ENCODE measurements around the gene SMOC2.

Gene SMOC2

DNA sequence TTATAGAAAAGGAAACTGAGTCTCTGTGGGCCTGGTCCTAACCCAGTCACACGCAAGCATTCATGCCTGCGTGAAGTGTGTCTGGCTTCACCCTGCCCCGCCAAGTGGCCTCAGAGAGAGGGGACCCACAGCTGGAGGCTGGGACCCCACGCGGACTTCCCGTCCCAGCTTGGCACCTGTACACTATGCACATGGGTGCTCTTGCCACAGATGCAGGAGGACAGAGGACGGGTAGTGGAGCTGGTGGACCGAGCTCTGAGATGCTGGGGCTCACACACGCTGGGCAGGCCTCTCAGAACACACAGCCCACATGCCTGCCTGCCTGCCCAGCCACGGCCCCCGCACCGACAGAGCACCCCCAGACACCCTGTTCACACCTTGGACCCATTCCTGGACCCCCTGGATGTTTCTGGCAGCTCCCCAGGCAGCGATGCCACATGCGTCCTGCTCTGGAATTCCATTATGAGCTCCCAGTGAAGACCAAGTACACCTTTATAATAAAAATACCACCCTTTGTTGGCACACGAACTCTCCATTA lies 24.9 kb upstream of the SMOC2 start:
- DNase-seq, result no peak

DNA sequence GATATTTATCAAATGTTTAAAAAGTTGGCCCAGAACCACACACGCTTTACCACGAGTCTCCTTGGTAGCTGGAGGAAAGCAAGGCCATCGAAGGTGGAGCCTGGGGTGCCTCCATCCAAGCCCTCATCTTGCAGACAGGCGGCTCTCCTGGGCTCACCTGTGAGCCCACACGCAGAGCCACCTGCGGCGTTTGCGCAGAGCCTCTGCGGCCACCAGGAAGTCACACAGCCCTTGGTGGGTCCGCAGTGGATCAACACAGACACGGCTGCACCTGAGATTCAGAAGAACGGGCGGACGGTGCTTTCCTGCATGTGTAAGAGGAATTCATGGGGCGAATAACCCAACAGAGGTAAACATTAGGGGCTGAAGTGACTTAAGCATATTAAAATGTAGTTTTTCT lies 24.5 kb upstream of the SMOC2 start:
- DNase-seq, result no peak

DNA sequence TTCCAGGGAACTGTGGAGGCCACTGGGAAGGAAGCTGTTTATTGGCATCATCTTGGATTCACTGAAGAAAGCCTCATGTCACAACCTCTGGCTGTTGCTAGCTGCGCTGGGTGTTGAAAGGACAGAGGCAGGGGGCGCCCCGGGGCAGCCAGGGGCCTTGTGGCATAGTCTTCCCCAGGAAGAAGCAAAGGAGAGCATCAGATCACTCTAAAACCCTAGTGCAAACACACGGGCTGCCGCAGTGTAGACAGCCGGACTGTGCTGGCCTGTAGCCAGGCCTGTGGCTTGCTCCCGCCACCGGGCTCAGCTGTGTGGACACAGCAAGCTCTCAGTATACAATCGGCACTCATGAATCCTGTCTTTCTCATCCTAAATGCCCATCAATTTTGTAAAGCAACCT lies 23.8 kb upstream of the SMOC2 start:
- no peak for DNase-seq

DNA sequence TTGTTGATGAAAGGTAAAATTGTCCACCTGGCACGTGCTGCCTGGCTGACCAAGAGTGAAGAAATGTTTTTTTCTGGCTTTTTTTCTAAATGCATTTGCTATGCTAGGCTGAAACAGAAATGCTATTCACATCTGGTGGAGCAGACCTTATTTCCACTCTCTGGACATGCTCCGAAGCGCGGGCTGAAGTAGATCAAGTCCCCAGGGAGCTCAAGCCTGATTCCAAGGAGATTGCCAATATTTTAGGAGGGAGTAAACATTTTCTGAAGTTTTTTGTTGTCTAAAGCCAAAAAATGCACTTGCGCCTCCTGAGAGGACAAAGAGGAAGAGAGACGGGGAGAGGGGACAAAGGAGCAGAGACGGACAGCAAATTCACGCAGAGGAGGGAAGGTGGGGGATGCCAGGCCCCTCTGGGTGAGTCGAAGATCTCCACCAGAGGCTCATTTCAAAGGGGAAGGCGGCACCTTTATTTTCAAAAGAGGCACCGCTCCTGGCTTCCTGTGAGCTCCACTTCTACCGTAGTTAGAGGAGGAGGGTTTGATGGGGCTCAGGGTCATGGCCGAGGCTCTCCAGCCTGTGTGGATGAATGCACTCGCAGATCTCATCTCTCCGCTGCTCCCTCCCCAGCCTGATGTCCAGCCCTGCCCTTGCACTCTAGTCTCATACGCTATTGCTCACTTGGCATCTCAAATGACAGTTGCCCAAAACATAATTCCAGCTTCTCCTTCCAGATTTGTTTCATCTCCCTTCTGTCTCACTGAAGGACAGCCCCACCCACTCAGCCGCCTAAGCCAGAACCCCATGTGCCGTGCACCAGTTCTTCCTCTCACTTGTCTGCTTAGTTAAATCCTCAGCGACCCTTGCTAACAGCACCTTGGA lies 23.1 kb upstream of the SMOC2 start:
- no peak for DNase-seq

DNA sequence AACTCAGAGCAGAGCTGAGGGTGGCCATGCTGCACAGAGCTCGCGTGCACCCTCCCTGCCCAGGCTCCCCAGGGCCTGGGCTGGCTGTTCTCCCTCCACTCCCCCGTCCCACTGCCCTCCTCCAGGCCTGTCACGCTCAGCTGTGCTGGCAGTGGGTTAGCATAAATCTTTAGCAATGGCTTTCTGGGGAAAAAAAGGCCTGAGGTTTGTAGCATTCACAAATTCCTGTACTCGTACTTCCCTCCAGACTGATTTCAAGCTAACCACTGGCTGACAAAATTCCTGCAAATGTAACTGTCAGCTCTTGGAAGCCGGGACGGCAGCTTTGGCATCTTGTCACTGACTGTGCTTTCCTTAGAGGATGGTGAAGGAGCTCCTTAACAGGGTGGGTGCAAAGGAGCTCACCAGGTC lies 22.3 kb upstream of the SMOC2 start:
- no peak for DNase-seq

- DNase-seq, result no peak
These were observed 21.4 kb upstream of the SMOC2 start for GRCh38 chr6:168419569-168419968.

DNA sequence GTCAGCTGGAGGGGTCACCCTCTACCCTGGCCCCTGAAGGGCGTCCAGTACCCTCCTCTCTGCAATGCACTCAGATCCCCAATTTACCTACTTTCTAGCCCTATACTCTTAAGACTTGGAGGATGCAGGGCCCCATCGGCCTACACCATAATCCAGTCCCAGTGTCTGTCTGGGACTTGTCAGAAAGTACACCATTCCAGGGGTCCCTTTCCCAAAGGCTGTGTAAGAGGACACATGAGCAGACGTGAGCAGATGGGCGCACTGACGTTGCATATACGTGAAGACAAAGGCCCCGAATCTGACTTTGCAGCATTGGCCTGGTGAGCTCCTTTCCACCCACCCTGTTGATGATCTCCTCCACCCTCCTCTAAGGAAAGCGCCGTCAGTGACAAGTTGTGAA lies 20.9 kb upstream of the SMOC2 start:
- DNase-seq, result no peak

GRCh38 chr6:168420706-168421105 lies 20.3 kb upstream of the SMOC2 start:
- DNase-seq, result no peak

DNA sequence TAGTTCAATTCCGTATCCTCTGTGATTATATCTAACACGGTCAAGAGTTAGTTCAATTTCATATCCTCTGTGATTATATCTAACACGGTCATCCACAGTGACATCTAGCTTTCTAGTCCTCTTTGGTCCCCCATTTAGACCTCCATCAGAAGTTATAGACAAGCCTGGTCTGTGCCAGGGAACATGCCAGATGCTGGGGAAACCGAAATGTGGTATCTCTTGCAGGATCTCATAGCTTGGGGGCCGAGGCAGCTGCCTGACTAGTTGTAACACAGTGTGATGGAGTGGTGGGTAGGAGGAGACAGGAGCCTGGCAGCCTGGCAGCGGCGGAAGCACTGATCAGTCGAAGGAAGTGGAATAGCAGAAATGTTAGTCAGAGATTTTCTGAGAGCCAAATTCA lies 13.8 kb upstream of the SMOC2 start:
- no peak for DNase-seq

DNA sequence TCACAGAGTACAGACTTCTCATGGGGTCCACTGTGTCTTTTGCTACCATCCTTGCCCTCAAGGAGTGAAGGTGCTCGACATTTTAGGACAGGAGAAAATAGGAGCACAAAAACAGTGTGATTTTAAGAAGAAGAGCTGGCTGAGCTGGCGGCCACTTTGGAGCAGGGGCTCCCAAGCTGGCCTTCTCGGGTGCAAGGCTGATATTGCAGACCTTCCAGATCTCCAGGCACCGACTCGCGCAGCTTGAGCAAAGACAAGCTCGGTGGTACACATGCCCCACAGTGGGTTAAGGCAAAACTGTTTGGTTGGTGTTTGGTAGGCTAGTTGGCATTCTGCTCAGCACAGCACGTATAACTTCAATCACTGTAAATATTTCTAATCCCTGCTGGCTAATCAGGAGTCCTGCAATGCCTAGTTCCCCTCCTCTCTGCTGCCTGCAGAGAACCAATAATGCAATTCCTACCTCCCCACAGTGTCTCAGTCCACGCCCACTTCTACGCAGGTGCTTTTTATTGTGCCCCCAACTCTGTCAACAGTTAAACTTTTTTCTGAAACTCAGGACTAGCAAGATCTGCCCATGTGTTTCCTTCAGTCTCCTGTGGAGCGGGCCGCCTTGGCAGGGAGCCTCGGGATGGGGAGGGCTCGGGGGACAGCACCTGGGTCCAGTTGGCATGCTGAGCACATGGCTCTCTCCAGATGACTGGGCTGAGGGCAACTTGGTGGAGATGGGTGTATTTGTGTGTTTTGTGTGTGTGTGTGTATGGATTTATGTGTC lies 12.7 kb upstream of the SMOC2 start:
- no peak for DNase-seq

DNA sequence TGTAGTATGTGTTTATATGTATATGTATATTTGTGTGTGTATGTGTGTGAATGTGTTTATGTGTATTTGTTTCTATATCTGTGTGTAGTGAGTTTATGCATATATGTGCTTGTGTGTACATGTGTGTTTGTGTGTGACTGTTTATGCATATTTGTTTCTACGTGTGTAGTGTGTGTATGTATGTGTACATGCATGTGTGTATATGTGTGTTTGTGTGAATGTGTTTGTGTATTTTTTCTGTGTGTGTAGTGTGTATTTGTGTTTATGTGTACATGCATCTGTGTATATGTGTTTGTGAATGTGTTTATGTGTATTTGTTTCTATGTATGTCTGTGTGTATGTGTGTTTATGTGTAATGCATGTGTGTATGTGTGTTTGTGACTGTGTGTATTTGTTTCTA lies 12.1 kb upstream of the SMOC2 start:
- no peak for DNase-seq

GRCh38 chr6:168432196-168432595 lies 8.8 kb upstream of the SMOC2 start:
- DNase-seq, result no peak

DNA sequence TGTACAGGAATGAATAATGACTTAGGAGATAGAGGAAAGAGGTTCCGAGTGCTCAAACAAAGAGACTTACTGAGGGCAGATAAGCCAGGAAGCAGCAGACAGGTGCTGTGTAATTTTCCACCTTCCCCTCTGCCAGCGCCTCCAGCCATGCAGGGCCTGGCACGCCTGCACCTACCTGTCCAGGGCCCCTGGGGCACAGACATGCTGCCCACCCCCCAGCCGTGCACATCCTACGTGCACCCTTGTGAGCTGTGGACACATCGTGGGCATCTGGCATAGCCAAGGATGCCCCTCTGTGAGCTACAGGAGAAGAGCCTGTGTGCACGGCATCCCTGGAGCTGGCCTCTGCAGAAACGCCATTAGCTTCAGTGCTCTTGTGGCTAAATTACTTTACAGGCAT lies 7.1 kb upstream of the SMOC2 start:
- DNase-seq, result no peak

DNA sequence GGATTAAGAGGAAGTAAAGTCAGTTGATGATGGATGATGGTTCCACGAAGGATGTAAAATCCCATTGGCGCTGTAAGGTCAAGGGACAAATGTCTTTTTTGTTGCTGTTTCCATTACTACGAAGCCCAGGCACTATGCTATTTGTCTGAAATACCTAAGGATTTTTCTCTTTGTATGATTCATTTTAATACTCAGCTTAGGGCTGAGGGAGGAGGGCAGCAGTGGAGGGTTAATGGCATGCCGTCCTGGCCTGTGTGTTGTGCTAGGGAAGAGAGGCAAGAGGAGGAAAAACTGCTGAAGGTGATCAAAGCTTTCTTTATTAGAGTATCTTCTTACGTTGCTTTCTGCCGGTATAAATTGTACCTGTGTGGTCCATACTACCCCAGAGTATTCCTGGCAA lies 6.5 kb upstream of the SMOC2 start:
- no peak for DNase-seq

- DNase-seq, result no peak
These were observed 3.2 kb upstream of the SMOC2 start for GRCh38 chr6:168437751-168438150.

GRCh38 chr6:168438783-168439520 lies 2.0 kb upstream of the SMOC2 start:
- no peak for DNase-seq

DNA sequence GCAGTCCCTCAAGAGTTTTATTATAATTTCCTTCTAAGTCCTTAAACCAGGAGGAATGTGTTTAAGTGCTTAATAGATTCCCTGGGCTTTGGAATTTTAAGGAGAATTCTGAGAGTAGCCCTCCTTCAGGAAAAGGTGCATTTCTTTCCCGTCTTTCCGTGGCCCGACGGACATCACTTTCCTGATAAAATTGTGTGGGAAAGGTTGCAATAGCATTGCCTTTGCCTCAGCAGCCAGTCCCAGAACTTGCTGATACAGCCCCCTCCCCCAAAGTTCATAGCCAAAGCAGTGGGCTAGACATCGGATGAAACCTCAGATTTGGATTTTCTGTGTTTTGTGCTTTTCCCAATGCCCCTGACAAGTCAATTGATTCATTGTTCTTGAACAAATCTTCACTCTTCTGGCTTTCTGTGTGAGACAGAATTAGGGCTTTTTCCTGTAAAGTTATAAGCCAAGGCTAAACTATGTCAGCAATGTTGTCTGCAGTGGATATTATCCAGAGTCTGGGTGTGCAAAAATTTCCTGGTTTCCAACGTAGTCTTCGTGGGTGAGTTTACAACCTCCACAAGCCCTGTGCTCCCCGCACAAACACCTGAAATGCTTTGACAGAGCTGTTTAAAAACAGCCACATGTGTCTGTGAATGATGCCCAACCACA lies 1.1 kb upstream of the SMOC2 start:
- DNase-seq, result no peak

DNA sequence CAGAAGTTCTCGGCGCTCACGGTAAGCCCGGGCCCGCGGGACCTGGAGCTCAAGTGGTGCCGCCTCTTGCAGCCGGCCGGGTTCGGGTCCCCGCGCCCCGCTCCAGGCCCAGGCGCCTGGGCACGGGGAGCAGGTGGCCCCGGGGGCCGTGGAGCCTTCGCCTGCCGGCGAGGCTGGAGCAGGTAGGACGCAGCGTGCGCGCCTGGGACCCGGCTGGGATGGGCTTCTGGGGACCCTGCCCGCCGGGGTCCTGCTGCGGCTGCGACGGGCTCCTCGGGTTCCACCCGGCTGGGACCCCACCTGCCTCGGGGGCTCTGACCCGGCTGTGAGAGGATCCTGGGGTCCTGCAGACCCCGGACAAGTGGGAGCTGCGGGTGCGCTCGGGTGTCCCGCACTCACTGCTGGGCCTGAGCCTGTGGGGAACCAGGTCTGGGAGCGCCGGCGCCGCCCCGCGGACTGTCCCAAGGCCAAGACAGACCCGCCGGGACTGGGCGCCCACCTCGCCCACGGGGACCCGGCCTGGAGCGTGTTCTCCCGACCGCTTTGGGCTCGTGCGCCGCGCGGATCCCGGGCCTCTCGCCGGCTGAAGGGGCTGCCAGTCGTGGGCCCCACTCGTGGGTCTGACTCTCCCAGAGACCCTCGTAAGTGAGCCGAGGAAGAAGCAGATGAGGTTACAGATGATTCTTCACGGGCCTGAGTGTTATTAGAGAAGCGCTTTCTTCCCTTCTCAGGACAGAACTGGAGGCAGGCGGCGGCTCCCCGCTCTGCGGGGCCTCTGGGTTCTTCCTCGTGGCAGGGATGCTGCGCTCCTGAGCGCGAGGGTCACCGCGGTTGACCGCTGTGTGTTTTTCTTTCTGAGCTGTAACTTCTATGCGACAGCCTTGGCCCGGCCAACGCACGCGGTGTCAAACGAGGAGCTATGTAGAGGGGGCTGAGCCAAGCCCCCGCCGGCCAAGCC lies 729 bp downstream of the SMOC2 start:
- no peak for DNase-seq

- DNase-seq, result no peak
These were observed 1.7 kb downstream of the SMOC2 start for GRCh38 chr6:168442646-168443045.

GRCh38 chr6:168447282-168447681 lies 6.3 kb downstream of the SMOC2 start:
- DNase-seq, result no peak

GRCh38 chr6:168447700-168448099 lies 6.7 kb downstream of the SMOC2 start:
- no peak for DNase-seq

Data from activated T-cell treated with anti-CD3 and anti-CD28 coated beads, Interleukin-2, amount 50 U/mL, for 48 hours (primary cell).